HL-60 (cell line): ENCODE data around the gene LAMC2.

ENCODE experiments used
- DNase-seq, 2 experiments: peaks; one replicate each; pipeline ENCODE4 v3.0.0-alpha.2; 2010 to 2020; ENCODE audit warnings: low read depth in 1 of 2, low spot score in 1 of 2
- H3K27ac ChIP-seq: fragments of 250-450 bp; sonication (Bioruptor Pico); replicated peaks from 2 replicates; pipeline ENCODE4 v1.5.1; 2020; ENCODE audit warnings: mild to moderate bottlenecking, moderate library complexity
- H3K27me3 ChIP-seq: fragments of 250-450 bp; sonication (Bioruptor Pico); 2 replicates; pipeline ENCODE4 v1.5.1; 2021; ENCODE audit warnings: mild to moderate bottlenecking, moderate library complexity; ENCODE audit not compliant: insufficient read depth, poor library complexity, severe bottlenecking
- H3K4me3 ChIP-seq: replicated peaks from 2 replicates; pipeline ENCODE4 v1.5.1; 2011; ENCODE audit warnings: mild to moderate bottlenecking, control low read depth, low read length; ENCODE audit not compliant: insufficient read depth
- CTCF ChIP-seq: IDR thresholded peaks from one replicate; pipeline ENCODE4 v1.5.1; 2011; ENCODE audit warnings: low read length, control low read depth, inconsistent platforms; ENCODE audit not compliant: insufficient read depth
- GABPA ChIP-seq: IDR thresholded peaks from 2 replicates; pipeline ENCODE4 v1.6.1; 2012; ENCODE audit warnings: low read depth
- POLR2AphosphoS5 ChIP-seq: IDR thresholded peaks from 2 replicates; pipeline ENCODE4 v1.6.1; 2012; ENCODE audit warnings: low read depth
- REST ChIP-seq: IDR thresholded peaks from 2 replicates; pipeline ENCODE4 v1.6.1; 2012; ENCODE audit warnings: low read depth; ENCODE audit not compliant: insufficient replicate concordance
- SPI1 ChIP-seq: IDR thresholded peaks from 2 replicates; pipeline ENCODE4 v1.6.1; 2012; ENCODE audit warnings: low read depth, mild to moderate bottlenecking, borderline replicate concordance

LAMC2 gene

GRCh38 chr1:183249941-183250452, 63.9 kb downstream of the LAMC2 start:
- no peak for TF ChIP-seq CTCF
- no peak for TF ChIP-seq POLR2AphosphoS5
- no peak for TF ChIP-seq SPI1
- TF ChIP-seq GABPA: no peak
- TF ChIP-seq REST: no peak
- no peaks in the 10 kb centered on the region for H3K27me3 ChIP-seq
- H3K27ac ChIP-seq: no peak overlapping the region
- H3K4me3 ChIP-seq: no peak overlapping the region
- DNase-seq: no peak

GRCh38 chr1:183251101-183251958, 65.3 kb downstream of the LAMC2 start:
- Histone ChIP-seq H3K27ac (no peak overlapping the region), H3K27me3 (no peaks in the 10 kb centered on the region), H3K4me3 (no peak overlapping the region)
- DNase-seq: no peak
- no peak for TF ChIP-seq CTCF
- no peak for TF ChIP-seq SPI1
- no peak for TF ChIP-seq GABPA

GRCh38 chr1:183251959-183252450, 65.9 kb downstream of the LAMC2 start:
- DNase-seq: no peak
- Histone ChIP-seq H3K27me3 (no peaks in the 10 kb centered on the region), H3K4me3 (no peak overlapping the region), H3K27ac (0 out of 2 replicates have a peak overlapping the region, but pooled peaks have one; percentile 35)
- TF ChIP-seq REST (no peak), GABPA (no peak), POLR2AphosphoS5 (no peak), CTCF (no peak), SPI1 (no peak)
